ENCODE data around the gene FN1.

- TF ChIP-seq CTCF (IDR thresholded peaks at IDR 0.05 in 4 of 5, conservative IDR thresholded peaks at IDR 0.05 in 1 of 5) (no peak), POLR2A (IDR thresholded peaks at IDR 0.05) (no peak)
These were observed 23.7 kb downstream of the FN1 start for GRCh38 chr2:215411941-215412743.

All from gastrocnemius medialis (tissue), 4 donors.